Activated naive CD4-positive, alpha-beta T cell treated with anti-CD3 and anti-CD28 coated beads, Interleukin-2, amount 10 ng/mL, durations not matched to agents 7 days and 5 days (primary cell): ENCODE data around the gene NXPE4.
"Not testable (repeated sequence)": the region's sequence is repeated elsewhere in the genome, so short reads cannot be mapped to it uniquely, and the experiment has no call there.

Source experiments
- CTCF ChIA-PET: fragments of 350-600 bp; sonication (Branson Sonifier 250); formaldehyde crosslinking; loops from one replicate; lab custom pipeline; 2021; ENCODE audit warnings: antibody characterized with exemption; lab: Charles Lee
- DNase-seq: peaks from one replicate; pipeline ENCODE4 v3.0.0-alpha.2; 2020
- H3K27ac Mint-ChIP-seq: one replicate; pipeline ENCODE4 v1.8.0; 2021; ENCODE audit warnings: mild to moderate bottlenecking, moderate library complexity, mixed read lengths
- H3K27me3 Mint-ChIP-seq: one replicate; pipeline ENCODE4 v1.8.0; 2021; ENCODE audit warnings: mild to moderate bottlenecking, mixed read lengths
- H3K36me3 Mint-ChIP-seq: one replicate; pipeline ENCODE4 v1.8.0; 2021; ENCODE audit warnings: mixed read lengths
- H3K4me1 Mint-ChIP-seq: one replicate; pipeline ENCODE4 v1.8.0; 2021; ENCODE audit warnings: mixed read lengths
- H3K4me3 Mint-ChIP-seq: one replicate; pipeline ENCODE4 v1.8.0; 2021; ENCODE audit warnings: mild to moderate bottlenecking, moderate library complexity, mixed read lengths
- H3K9me3 Mint-ChIP-seq: one replicate; pipeline ENCODE4 v1.8.0; 2021; ENCODE audit warnings: mixed read lengths

Gene NXPE4

DNA sequence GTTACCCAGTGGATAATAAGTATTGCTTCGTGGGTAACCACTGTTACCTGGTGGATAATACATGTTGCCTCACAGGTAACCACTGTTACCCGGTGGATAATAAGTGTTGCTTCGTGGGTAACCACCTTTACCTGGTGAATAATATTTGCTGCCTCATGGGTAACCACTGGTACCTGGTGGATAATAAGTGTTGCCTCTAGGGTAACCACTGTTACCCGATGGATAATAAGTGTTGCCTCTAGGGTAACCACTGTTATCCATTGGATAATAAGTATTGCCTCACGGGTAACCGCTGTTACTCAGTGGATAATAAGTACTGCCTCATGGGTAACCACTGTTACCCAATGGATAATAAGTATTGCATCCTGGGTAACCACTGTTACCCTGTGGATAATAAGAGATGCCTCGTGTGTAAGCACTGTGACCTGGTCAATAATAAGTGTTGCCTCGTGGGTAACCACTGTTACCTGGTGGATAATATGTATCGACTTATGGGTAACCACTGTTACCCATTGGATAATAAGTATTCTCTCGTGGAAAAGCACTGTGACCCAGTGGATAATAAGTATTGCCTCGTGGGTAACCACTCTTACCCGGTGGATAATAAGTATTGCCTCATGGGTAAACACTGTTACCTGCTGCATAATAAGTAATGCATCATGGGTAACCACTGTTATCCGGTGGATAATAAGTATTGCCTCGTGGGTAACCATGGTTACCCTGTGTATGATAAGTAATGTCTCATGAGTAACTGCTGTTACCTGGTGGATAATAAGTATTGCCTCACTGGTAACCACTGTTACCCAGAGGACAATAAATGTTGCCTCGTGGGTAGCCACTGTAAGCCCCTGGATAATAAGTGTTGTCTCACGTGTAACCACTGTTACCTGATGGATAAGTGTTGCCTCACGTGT, 20.1 kb upstream of the NXPE4 start:
- Mint-ChIP-seq H3K4me3 (no peak overlapping the region), H3K9me3 (peaks cover 27% of the 10 kb centered on the region), H3K36me3 (no peaks in the 10 kb centered on the region), H3K27ac (no peak overlapping the region), H3K27me3 (no peaks in the 10 kb centered on the region), H3K4me1 (no peaks in the 10 kb centered on the region)
- no peak for DNase-seq
- CTCF ChIA-PET = no interaction called here

GRCh38 chr11:114614127-114614720, 18.6 kb upstream of the NXPE4 start:
- H3K4me1 Mint-ChIP-seq = no peaks in the 10 kb centered on the region
- H3K9me3 Mint-ChIP-seq = peaks cover 20% of the 10 kb centered on the region
- H3K36me3 Mint-ChIP-seq = no peaks in the 10 kb centered on the region
- H3K4me3 Mint-ChIP-seq = no peak overlapping the region
- H3K27me3 Mint-ChIP-seq = no peaks in the 10 kb centered on the region
- CTCF ChIA-PET = no interaction called here
- H3K27ac Mint-ChIP-seq = no peak overlapping the region
- no peak for DNase-seq

DNA sequence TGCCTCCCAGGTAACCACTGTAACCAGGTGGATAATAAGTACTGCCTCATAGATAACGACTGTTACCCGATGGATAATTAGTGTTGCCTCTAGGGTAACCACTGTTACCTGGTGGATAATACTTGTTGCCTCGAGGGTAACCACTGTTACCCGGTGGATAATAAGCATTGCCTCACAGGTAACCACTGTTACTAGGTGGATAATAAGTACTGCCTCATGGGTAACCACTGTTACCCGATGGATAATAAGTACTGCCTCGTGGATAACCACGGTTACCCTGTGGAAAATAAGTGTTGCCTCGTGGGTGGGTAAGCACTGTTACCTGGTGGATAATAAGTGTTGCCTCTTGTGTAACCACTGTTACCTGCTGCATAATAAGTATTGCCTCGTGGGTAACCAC, 17.5 kb upstream of the NXPE4 start:
- H3K4me3 Mint-ChIP-seq, DNase-seq, CTCF ChIA-PET, H3K4me1 Mint-ChIP-seq, H3K36me3 Mint-ChIP-seq, H3K27ac Mint-ChIP-seq, H3K27me3 Mint-ChIP-seq: not testable (repeated sequence)
- H3K9me3 Mint-ChIP-seq = peaks cover 11% of the 10 kb centered on the region

GRCh38 chr11:114612686-114613085, 17.1 kb upstream of the NXPE4 start:
- H3K27ac Mint-ChIP-seq = no peak overlapping the region
- no peaks in the 10 kb centered on the region for H3K27me3 Mint-ChIP-seq
- no peaks in the 10 kb centered on the region for H3K36me3 Mint-ChIP-seq
- H3K4me1 Mint-ChIP-seq = no peaks in the 10 kb centered on the region
- H3K9me3 Mint-ChIP-seq = peaks cover 13% of the 10 kb centered on the region
- H3K4me3 Mint-ChIP-seq = no peak overlapping the region
- CTCF ChIA-PET = no interaction called here
- DNase-seq = no peak

DNA sequence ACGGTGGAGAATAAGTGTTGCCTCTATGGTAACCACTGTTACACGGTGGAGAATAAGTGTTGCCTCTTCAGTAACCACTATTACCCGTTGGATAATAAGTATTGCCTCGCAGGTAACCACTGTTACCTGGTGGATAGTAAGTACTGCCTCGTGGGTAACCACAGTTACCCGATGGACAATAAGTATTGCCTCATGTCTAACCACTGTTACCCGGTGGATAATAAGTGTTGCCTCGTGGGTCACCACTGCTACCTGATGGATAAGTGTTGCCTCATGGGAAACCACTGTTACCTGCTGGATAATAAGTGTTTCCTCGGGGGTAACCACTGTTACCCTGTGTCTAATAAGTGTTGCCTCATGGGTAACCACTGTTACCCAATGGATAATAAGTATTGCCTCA, 16.6 kb upstream of the NXPE4 start:
- H3K27ac Mint-ChIP-seq, CTCF ChIA-PET, H3K4me1 Mint-ChIP-seq, H3K4me3 Mint-ChIP-seq, H3K27me3 Mint-ChIP-seq, H3K36me3 Mint-ChIP-seq, DNase-seq: not testable (repeated sequence)
- peaks cover 18% of the 10 kb centered on the region for H3K9me3 Mint-ChIP-seq

- Mint-ChIP-seq H3K36me3 (no peaks in the 10 kb centered on the region), H3K4me3 (no peak overlapping the region), H3K4me1 (no peaks in the 10 kb centered on the region), H3K9me3 (peaks cover 19% of the 10 kb centered on the region), H3K27me3 (no peaks in the 10 kb centered on the region), H3K27ac (no peak overlapping the region)
- CTCF ChIA-PET = no interaction called here
- DNase-seq = no peak
These were observed 15.7 kb upstream of the NXPE4 start for GRCh38 chr11:114610984-114611944.

- Mint-ChIP-seq H3K4me1 (no peaks in the 10 kb centered on the region), H3K27ac (no peak overlapping the region), H3K9me3 (peaks cover 19% of the 10 kb centered on the region), H3K36me3 (no peaks in the 10 kb centered on the region), H3K27me3 (no peaks in the 10 kb centered on the region), H3K4me3 (no peak overlapping the region)
- CTCF ChIA-PET = no interaction called here
- DNase-seq = no peak
These were observed 15.0 kb upstream of the NXPE4 start for GRCh38 chr11:114610550-114610949.

DNA sequence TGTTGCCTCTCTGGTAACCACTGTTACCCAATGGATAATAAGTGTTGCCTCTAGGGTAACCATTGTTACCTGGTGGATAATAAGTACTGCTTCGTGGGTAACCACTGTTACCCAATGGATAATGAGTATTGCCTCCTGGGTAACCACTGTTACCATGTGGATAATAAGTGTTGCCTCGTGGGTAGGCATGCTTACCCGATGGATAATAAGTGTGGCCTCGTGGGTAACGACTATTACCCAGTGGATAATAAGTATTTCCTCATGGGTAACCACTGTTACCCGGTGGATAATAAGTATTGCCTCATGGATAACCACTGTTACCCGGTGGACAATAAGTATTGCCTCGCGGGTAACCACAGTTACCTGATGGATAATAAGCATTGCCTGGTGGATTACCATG, 13.8 kb upstream of the NXPE4 start:
- CTCF ChIA-PET = no interaction called here
- peaks cover 19% of the 10 kb centered on the region for H3K9me3 Mint-ChIP-seq
- DNase-seq = no peak
- H3K4me1 Mint-ChIP-seq = no peaks in the 10 kb centered on the region
- no peaks in the 10 kb centered on the region for H3K27me3 Mint-ChIP-seq
- H3K27ac Mint-ChIP-seq = no peak overlapping the region
- no peaks in the 10 kb centered on the region for H3K36me3 Mint-ChIP-seq
- H3K4me3 Mint-ChIP-seq = no peak overlapping the region

DNA sequence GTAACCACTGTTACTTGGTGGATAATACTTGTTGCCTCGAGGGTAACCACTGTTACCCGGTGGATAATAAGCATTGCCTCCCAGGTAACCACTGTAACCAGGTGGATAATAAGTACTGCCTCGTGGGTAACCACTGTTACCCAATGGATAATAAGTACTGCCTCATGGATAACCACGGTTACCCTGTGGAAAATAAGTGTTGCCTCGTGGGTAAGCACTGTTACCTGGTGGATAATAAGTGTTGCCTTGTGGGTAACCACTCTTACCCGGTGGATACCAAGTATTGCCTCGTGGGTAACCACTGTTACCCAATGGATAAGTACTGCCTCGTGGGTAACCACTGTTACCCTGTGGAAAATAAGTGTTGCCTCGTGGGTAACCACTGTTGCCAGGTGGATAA, 13.0 kb upstream of the NXPE4 start:
- H3K4me3 Mint-ChIP-seq, DNase-seq, H3K27me3 Mint-ChIP-seq, CTCF ChIA-PET, H3K4me1 Mint-ChIP-seq, H3K27ac Mint-ChIP-seq, H3K36me3 Mint-ChIP-seq: not testable (repeated sequence)
- peaks cover 19% of the 10 kb centered on the region for H3K9me3 Mint-ChIP-seq

GRCh38 chr11:114607753-114608459, 12.3 kb upstream of the NXPE4 start:
- H3K36me3 Mint-ChIP-seq = no peaks in the 10 kb centered on the region
- no peak for DNase-seq
- no peak overlapping the region for H3K27ac Mint-ChIP-seq
- no peaks in the 10 kb centered on the region for H3K27me3 Mint-ChIP-seq
- CTCF ChIA-PET = no interaction called here
- no peak overlapping the region for H3K4me3 Mint-ChIP-seq
- no peaks in the 10 kb centered on the region for H3K4me1 Mint-ChIP-seq
- H3K9me3 Mint-ChIP-seq = peaks cover 19% of the 10 kb centered on the region

GRCh38 chr11:114606802-114607075, 11.2 kb upstream of the NXPE4 start:
- H3K27ac Mint-ChIP-seq, H3K36me3 Mint-ChIP-seq, CTCF ChIA-PET: not testable (repeated sequence)

DNA sequence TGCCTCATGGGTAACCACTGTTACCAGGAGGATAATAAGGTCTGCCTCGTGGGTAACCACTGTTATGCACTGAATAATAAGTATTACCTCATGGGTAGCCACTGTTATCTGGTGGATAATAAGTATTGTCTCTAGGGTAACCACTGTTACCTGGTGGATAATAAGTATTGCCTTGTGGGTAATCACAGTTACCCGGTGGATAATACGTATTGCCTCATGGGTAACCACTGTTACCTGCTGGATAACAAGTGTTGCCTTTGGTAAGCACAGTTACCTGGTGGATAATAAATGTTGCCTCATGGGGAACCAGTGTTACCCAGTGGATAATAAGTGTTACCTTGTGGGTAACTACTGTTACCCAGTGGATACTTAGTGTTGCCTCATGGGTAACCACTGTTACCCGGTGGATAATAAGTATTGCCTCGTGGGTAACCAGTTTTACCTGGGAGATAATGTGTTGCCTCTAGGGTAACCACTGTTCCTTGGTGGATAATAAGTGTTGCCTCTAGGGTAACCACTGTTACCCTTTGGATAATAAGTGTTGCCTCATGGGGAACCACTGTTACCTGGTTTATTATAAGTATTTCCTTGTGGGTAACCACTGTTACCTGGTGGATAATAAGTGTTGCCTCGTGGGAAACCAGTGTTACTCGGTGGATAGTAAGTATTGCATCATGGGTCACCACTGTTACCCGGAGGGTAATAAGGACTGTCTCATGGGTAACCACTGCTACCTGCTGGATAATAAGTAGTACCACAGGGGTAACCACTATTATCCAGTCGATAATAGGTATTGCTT, 10.6 kb upstream of the NXPE4 start:
- CTCF ChIA-PET = no interaction called here
- Mint-ChIP-seq H3K36me3 (no peaks in the 10 kb centered on the region), H3K27ac (no peak overlapping the region), H3K27me3 (no peaks in the 10 kb centered on the region), H3K9me3 (peaks cover 12% of the 10 kb centered on the region), H3K4me1 (no peaks in the 10 kb centered on the region), H3K4me3 (no peak overlapping the region)
- DNase-seq = no peak

More at GRCh38 chr11:114606802-114607075, 11.2 kb upstream of the NXPE4 start:
- DNase-seq, H3K4me3 Mint-ChIP-seq, H3K27me3 Mint-ChIP-seq, H3K4me1 Mint-ChIP-seq: not testable (repeated sequence)
- peaks cover 16% of the 10 kb centered on the region for H3K9me3 Mint-ChIP-seq

GRCh38 chr11:114605370-114605769, 9.8 kb upstream of the NXPE4 start:
- no peak for DNase-seq
- CTCF ChIA-PET = no interaction called here
- H3K27me3 Mint-ChIP-seq = no peaks in the 10 kb centered on the region
- H3K36me3 Mint-ChIP-seq = no peaks in the 10 kb centered on the region
- H3K4me1 Mint-ChIP-seq = no peaks in the 10 kb centered on the region
- peaks cover 9% of the 10 kb centered on the region for H3K9me3 Mint-ChIP-seq
- H3K4me3 Mint-ChIP-seq = no peak overlapping the region
- no peak overlapping the region for H3K27ac Mint-ChIP-seq
